ENCODE measurements around the gene ANKH.
"Not testable (repeated sequence)": the region's sequence is repeated elsewhere in the genome, so short reads cannot be mapped to it uniquely, and the experiment has no call there.

The ANKH gene

GRCh38 chr5:14882658-14883580 lies 11.3 kb upstream of the ANKH start:
- no peak for DNase-seq (ENCODE audit: low read depth in 2 of 2)

DNA sequence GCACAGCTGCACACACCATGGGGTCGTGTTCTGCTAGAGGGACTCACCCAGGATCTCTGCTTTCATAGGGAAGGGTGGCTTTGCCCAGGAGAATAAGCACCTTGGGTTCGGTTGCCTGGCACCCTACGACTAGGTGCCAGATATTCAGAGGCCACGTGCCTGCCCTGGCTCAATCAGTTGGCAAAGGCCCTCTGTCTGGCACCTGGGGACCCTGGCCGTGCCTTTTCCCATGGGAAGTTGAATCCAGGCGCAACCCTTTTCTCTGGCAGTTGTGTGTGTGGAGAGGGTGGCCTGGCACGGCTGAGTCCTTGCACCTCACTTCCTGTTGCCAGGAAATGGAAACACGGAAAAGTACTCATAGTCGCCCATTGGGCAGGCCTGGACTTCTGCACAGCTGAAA lies 10.2 kb upstream of the ANKH start:
- no peak for DNase-seq (ENCODE audit: low read depth in 2 of 2)

DNA sequence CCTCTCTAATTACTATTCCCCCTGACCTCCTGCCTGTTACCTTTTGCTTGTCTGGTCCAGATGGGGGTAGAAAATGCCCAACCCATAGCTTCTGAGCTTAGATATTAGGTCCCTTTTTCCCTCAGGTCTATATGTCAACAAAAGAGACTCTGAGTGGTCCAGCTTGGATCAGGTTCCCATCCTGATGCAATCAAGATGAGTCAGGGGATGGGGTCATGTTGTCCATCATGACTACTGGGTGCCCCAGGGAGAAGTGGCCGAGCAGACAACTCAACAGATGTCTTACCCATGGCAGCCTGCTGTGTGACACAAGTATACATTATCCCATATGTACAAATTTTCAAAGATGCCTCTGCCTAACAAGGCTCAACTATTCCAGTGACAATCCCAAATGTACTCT lies 9.1 kb upstream of the ANKH start:
- DNase-seq (ENCODE audit: low read depth in 2 of 2), result no peak

- no peak for DNase-seq (ENCODE audit: low read depth in 2 of 2)
Observed at GRCh38 chr5:14879937-14880589, 8.5 kb upstream of the ANKH start.

- DNase-seq (ENCODE audit: low read depth in 2 of 2), result no peak
Observed at GRCh38 chr5:14879393-14879792, 7.8 kb upstream of the ANKH start.

DNA sequence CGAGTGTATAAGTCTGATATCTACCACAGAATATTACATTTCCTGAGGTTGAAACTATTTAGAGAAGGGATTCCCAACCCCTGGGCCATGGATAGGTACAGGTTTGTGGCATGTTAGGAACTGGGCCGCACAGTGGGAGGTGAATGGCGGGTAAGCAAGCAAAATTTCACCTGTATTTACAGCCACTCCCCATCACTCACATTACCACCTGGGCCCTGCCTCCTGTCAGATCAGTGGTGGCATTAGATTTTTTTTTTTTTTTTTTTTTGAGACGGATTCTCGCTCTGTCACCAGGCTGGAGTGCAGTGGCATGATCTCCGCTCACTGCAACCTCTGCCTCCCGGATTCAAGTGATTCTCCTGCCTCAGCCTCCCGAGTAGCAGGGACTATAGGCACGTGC lies 6.6 kb upstream of the ANKH start:
- DNase-seq (ENCODE audit: low read depth in 2 of 2), result not testable (repeated sequence)

GRCh38 chr5:14876095-14876494 lies 4.5 kb upstream of the ANKH start:
- DNase-seq (ENCODE audit: low read depth in 2 of 2), result no peak

DNA sequence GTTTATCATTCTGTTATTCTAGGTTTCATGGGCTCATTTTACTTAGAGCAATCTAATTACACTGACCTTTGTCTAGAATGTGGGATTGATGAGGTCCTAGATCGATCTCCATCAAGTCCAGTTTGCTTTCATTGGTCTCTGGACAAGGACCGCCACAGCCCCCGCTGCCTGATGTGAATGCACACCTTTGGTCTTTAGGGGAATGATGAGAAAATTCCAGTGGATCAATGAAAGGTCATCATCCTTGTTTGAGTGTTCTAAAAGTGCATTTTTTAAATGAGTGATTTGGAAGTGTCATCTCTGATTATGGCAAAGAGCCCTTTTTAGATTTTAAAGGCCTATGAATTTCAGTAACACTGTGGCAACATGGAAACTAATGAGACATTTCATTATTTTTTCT lies 2.2 kb upstream of the ANKH start:
- DNase-seq (ENCODE audit: low read depth in 2 of 2), result no peak

- no peak for DNase-seq (ENCODE audit: low read depth in 2 of 2)
Observed at GRCh38 chr5:14873093-14873492, 1.5 kb upstream of the ANKH start.

DNA sequence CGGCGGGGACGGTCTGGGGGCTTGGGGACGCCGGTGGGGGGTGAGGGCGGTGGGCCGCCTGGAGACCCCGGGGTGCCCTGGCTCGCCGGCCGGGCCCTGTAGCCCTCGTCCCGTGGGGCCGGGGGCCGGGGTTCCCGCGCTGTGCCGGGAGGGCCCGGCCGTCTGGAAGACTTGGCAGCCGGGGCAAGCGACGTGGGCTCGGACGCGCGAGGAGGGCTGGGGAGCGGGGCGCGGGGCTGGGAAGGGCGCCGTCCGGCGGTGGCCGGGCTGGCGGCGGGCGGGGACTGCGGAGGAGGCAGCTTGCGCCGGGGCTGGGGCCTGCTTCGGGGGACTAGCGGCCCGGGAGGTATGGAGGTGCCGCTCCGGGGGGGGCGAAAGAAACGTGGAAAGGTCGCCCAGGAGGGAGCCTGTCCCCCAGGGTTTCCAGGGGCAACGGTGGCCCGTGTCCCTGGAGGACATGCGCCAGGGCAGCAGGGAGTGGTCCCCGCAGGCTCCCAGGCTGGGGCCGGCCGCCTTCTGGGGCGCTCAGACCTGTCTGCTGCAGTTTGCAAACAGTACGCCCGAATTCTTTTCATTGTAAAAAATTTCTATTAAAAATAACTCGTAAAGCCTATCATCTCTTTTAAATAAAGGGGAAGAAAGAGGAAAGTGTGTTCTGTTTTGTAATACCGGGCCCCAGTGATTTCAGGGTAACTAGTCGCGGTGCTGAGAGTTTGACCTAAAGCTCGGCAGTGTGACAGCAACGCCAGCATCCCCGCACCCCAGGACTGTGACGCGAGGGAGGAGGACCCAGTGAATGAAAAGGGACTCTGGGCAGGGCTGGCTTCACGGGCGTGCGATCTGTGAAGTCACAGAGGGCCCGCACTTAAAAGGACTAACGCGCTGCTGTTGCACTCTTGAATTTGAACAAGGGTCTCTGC lies 752 bp upstream of the ANKH start:
- peak in 1 of 2 donors; percentile 28 for DNase-seq (ENCODE audit: low read depth in 2 of 2)

- DNase-seq (ENCODE audit: low read depth in 2 of 2), result peak in 1 of 2 donors; percentile 45
Observed at GRCh38 chr5:14870337-14871213, 1.0 kb downstream of the ANKH start.

GRCh38 chr5:14869668-14870164 lies 1.9 kb downstream of the ANKH start:
- no peak for DNase-seq (ENCODE audit: low read depth in 2 of 2)

GRCh38 chr5:14869233-14869632 lies 2.3 kb downstream of the ANKH start:
- no peak for DNase-seq (ENCODE audit: low read depth in 2 of 2)

DNA sequence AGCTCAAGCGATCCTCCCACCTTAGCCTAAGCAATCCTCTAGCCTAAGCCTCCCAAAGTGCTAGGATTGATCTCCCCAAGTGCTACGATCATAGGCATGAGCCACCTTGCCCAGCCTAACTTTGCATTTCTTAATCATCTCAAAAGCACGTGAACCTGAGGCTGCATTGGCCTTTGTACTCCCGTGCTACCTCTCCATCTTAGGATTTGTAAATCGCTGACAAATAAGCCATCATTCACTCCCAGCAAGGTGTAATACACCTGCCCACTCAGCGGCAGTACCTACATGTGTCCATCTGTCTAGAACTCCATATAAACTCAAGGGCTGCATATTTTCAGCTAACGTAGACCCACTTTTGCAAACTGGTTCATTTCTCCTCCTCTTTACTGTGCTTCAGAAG lies 2.8 kb downstream of the ANKH start:
- DNase-seq (ENCODE audit: low read depth in 2 of 2), result no peak

DNA sequence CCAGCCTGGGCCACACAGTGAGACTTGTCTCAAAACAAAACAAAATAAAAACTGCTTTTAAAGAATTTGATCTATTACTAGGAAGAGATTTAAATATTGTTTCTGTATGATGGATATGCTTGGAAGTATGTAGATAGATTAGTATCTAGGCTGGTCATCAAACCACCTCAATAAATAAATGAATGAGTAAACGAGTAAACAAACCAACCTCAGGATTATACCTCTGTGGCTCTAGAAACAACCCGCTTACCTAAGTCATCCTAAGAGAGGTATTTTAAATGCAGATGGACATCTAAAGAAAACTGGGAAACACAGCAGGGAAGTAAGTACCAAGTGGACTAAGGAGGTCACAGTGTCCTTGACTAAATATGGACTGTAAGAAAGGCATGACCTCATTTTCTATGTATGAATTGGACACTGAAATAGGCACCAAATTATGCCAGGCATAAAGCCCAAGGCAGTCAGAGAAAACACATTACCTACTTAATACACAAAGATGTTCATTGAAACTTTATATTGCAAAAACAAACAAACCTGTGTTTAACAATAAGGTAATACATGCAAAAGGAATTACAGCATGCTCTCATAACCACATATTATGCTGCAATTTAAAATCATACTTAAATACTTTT lies 7.3 kb downstream of the ANKH start:
- no peak for DNase-seq (ENCODE audit: low read depth in 2 of 2)

GRCh38 chr5:14863105-14863504 lies 8.5 kb downstream of the ANKH start:
- no peak for DNase-seq (ENCODE audit: low read depth in 2 of 2)

DNA sequence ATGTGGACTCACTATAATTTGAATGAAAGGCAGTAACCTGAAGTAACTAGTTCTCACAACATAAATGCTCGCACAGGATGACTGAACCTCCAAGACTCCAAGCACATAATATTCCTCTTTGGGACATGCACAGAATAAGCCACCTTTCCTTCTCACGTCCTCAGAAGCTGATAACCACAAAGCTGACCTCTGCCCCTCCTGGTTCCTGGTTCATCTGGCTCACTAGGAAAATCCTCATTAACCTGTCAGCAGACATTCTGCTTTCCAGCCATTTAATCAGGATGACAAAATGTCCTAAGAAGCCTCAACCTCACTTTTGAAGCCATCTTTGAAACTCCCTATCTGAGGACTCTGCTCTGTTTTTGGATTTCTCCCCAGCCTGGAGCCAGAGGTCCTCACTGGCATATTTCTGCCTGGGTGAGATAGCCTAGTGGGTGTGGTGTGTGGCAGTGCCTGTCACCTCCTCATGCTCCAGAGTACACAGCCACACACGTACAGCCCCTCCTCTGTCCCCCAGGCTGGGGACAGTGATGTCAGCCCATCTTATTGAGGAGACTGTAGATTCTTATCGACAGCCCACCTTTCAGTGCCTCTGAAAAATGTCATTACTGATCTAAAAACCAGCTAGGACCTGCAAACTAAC lies 10.3 kb downstream of the ANKH start:
- DNase-seq (ENCODE audit: low read depth in 2 of 2), result no peak

GRCh38 chr5:14859980-14860379 lies 11.6 kb downstream of the ANKH start:
- DNase-seq (ENCODE audit: low read depth in 2 of 2), result no peak

DNA sequence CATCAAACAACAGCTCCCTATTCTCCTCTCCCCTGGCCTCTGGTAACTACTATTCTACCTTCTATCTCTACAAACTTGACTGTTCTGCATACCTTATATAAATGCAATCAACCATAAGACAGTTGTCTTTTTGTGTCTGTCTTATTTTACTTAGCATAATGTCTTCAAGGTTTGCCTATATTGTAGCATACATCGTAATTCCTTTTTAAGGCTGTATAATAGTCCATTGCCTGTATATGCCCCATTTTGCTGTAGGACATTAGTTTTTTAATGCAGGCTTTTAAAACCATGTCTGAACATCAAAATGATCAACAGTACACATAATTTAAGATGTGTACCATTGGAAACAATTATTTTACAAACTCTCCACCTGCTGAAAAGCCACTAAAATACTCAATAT lies 12.4 kb downstream of the ANKH start:
- DNase-seq (ENCODE audit: low read depth in 2 of 2), result no peak

DNA sequence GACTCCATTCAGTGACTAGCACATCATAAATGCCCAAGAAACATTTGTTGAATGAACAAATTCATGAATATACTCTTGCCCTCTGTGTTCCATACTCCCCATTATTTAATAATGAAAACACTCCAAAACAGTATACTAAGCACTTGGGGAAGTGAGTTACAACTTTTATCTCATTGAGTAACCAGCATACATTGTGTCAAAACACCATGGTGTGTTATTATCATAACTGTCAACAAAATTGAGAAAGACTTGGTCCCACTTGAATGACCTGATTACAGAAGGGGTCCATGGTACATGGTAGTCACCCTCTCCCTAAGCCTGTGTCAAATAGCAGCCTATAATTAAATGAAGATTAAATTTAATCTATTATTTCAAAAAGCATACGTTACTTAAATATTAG lies 16.2 kb downstream of the ANKH start:
- no peak for DNase-seq (ENCODE audit: low read depth in 2 of 2)

Measured in stimulated activated CD8-positive, alpha-beta memory T cell treated with anti-CD3 and anti-CD28 coated beads, Interleukin-7, amount 100 ng/mL, for 1 hour (primary cell).